Liver (tissue), 9 donors: ENCODE results near the gene DDX24. TPM values are rescaled to one million over a fixed set of nuclear protein-coding genes. Genes with fewer than 3 reads are reported as not detected.

Experiments
- DNase-seq: peaks from one replicate; pipeline ENCODE4 v3.0.0-alpha.2; 2017; ENCODE audit warnings: low spot score
- H3K27ac ChIP-seq, 2 donors: one replicate each; pipeline ENCODE4 v1.7.0; 2013; ENCODE audit warnings: inconsistent platforms in 2 of 2, low read length in 2 of 2, control low read depth in 1 of 2, low read depth in 1 of 2, mild to moderate bottlenecking in 1 of 2
- H3K27me3 ChIP-seq, 4 donors: one replicate each; pipeline versions ENCODE4 v1.6.1 to v1.7.0; 2013; ENCODE audit warnings: low read length in 3 of 4, inconsistent platforms in 1 of 4, mild to moderate bottlenecking in 1 of 4, moderate library complexity in 1 of 4; ENCODE audit not compliant: control insufficient read depth in 4 of 4, insufficient read depth in 4 of 4
- H3K36me3 ChIP-seq, 4 donors: one replicate each; pipeline versions ENCODE4 v1.6.1 to v1.7.0; 2013; ENCODE audit warnings: low read length in 3 of 4, mild to moderate bottlenecking in 3 of 4, low read depth in 1 of 4, moderate library complexity in 1 of 4; ENCODE audit not compliant: control insufficient read depth in 4 of 4, insufficient read depth in 3 of 4
- H3K4me1 ChIP-seq, 4 donors: one replicate each; pipeline versions ENCODE4 v1.6.1 to v1.7.0; 2013; ENCODE audit warnings: low read length in 3 of 4, mild to moderate bottlenecking in 3 of 4, moderate library complexity in 1 of 4; ENCODE audit not compliant: control insufficient read depth in 4 of 4, insufficient read depth in 4 of 4
- H3K4me3 ChIP-seq, 3 donors: one replicate each; pipeline versions ENCODE4 v1.6.1 to v1.7.0; 2013; ENCODE audit warnings: low read length in 3 of 3, control low read depth in 1 of 3, low read depth in 1 of 3, mild to moderate bottlenecking in 1 of 3
- H3K9ac ChIP-seq, 2 donors: one replicate each; pipeline ENCODE4 v1.7.0; 2013; ENCODE audit warnings: low read length in 2 of 2, mild to moderate bottlenecking in 2 of 2, moderate library complexity in 2 of 2, control low read depth in 1 of 2, low read depth in 1 of 2
- H3K9me3 ChIP-seq, 4 donors: one replicate each; pipeline versions ENCODE4 v1.6.1 to v1.7.0; 2013; ENCODE audit warnings: low read length in 3 of 4; ENCODE audit not compliant: control insufficient read depth in 4 of 4
- ATF3 ChIP-seq: IDR thresholded peaks from 2 replicates; pipeline ENCODE4 v1.6.1; 2016; ENCODE audit warnings: antibody characterized with exemption
- CTCF ChIP-seq: fragments of 150-350 bp; IDR thresholded peaks from 2 replicates; pipeline ENCODE4 v1.5.1; 2017; ENCODE audit warnings: improper control_type of control experiment, low read depth, low read length; ENCODE audit not compliant: missing input control
- EGR1 ChIP-seq, 2 donors: IDR thresholded peaks; 2 replicates each; pipeline ENCODE4 v1.6.1; 2016 to 2018; ENCODE audit warnings: antibody characterized with exemption in 2 of 2, low read depth in 2 of 2
- FOXA1 ChIP-seq: IDR thresholded peaks from 2 replicates; pipeline ENCODE4 v1.6.1; 2016; ENCODE audit warnings: antibody characterized with exemption
- FOXA2 ChIP-seq: IDR thresholded peaks from 2 replicates; pipeline ENCODE4 v1.6.1; 2016; ENCODE audit warnings: antibody characterized with exemption
- GABPA ChIP-seq, 2 donors: IDR thresholded peaks in 1 of 2; conservative IDR thresholded peaks in 1 of 2; 2 replicates each; pipeline ENCODE4 v1.6.1; 2016; ENCODE audit warnings: antibody characterized with exemption in 2 of 2, mild to moderate bottlenecking in 1 of 2, moderate library complexity in 1 of 2
- HNF4A ChIP-seq, 2 donors: conservative IDR thresholded peaks; 2 replicates each; pipeline ENCODE4 v1.6.1; 2016; ENCODE audit warnings: antibody characterized with exemption in 2 of 2, mild to moderate bottlenecking in 2 of 2
- HNF4G ChIP-seq: IDR thresholded peaks from 2 replicates; pipeline ENCODE4 v1.6.1; 2016; ENCODE audit warnings: antibody characterized with exemption
- JUND ChIP-seq, 2 donors: IDR thresholded peaks; 2 replicates each; pipeline ENCODE4 v1.6.1; 2016; ENCODE audit warnings: antibody characterized with exemption in 2 of 2
- MAX ChIP-seq: IDR thresholded peaks from 2 replicates; pipeline ENCODE4 v1.6.1; 2016; ENCODE audit warnings: antibody characterized with exemption
- NR2F2 ChIP-seq: IDR thresholded peaks from 2 replicates; pipeline ENCODE4 v1.6.1; 2016; ENCODE audit warnings: antibody characterized with exemption
- RAD21 ChIP-seq, 2 donors: IDR thresholded peaks; 2 replicates each; pipeline ENCODE4 v1.6.1; 2016; ENCODE audit warnings: antibody characterized with exemption in 2 of 2, mild to moderate bottlenecking in 2 of 2
- REST ChIP-seq: IDR thresholded peaks from 2 replicates; pipeline ENCODE4 v1.6.1; 2016; ENCODE audit warnings: antibody characterized with exemption, mild to moderate bottlenecking
- RXRA ChIP-seq, 2 donors: IDR thresholded peaks; 2 replicates each; pipeline ENCODE4 v1.6.1; 2017 to 2018; ENCODE audit warnings: antibody characterized with exemption in 2 of 2, mild to moderate bottlenecking in 1 of 2
- SP1 ChIP-seq: IDR thresholded peaks from 2 replicates; pipeline ENCODE4 v1.6.1; 2018; ENCODE audit warnings: antibody characterized with exemption, mild to moderate bottlenecking
- TAF1 ChIP-seq: conservative IDR thresholded peaks from 2 replicates; pipeline ENCODE4 v1.6.1; 2016; ENCODE audit warnings: antibody characterized with exemption, mild to moderate bottlenecking
- YY1 ChIP-seq: IDR thresholded peaks from 2 replicates; pipeline ENCODE4 v1.6.1; 2016; ENCODE audit warnings: antibody characterized with exemption, mild to moderate bottlenecking
- ZBTB33 ChIP-seq: IDR thresholded peaks from 2 replicates; pipeline ENCODE4 v1.6.1; 2016; ENCODE audit warnings: antibody characterized with exemption
- WGBS: extraction: QIAGEN DNeasy Blood & Tissue Kit; methylation state at CpG from one replicate; pipeline ENCODE4 v1.1.7; 2013; 5-methylcytosine and 5-hydroxymethylcytosine counted together
- polyA plus RNA-seq, 2 donors: library from polyadenylated mRNA; stranded (reverse) in 1 of 2; unstranded in 1 of 2; fragments of 200-250 nt in 1 of 2; fragments of >200 nt in 1 of 2; fragmentation: Nextera tagmentation in 1 of 2; extraction: Ambion mirVana in 1 of 2; gene quantifications; one replicate each; pipeline versions ENCODE4 v1.2.1 to v1.2.3, GENCODE V29; 2013 to 2015
- total RNA-seq, 2 donors: library from RNA; depleted of rRNA; stranded (reverse); fragments of >200 nt; gene quantifications; one replicate each; pipeline ENCODE4 v1.2.3, GENCODE V29; 2014
- donor health status: healthy.
- donor health status: healthy.
- donor health status: healthy.
- donor health status: healthy.
- donor health status: healthy.

DDX24 gene
- total and polyA plus RNA-seq, 4 donors, result 33.8 to 59.7 (median 47.8) TPM

GRCh38 chr14:94058674-94059138 lies 22.3 kb downstream of the DDX24 start:
- H3K9ac ChIP-seq, result no peak overlapping the region
- H3K36me3 ChIP-seq, result peaks cover 9 to 50% (median 36%) of the 10 kb centered on the region in 4 donors
- H3K9me3 ChIP-seq, result no peaks in the 10 kb centered on the region
- 32% methylated on average over 5 of the region's 5 CpGs for whole genome bisulfite sequencing
- TF ChIP-seq ATF3 (no peak), SP1 (peak; percentile 79), REST (peak; percentile 81), YY1 (peak; percentile 54), JUND (IDR thresholded peaks at IDR 0.05) (peak in 1 of 2 donors; percentile 39), RAD21 (IDR thresholded peaks at IDR 0.05) (peak in 1 of 2 donors; percentile 38), MAX (peak; percentile 46), FOXA1 (peak; percentile 65), FOXA2 (peak; percentile 94), RXRA (IDR thresholded peaks at IDR 0.05) (peak; percentile 71 to 87), CTCF (no peak), NR2F2 (no peak), TAF1 (no peak), ZBTB33 (no peak), GABPA (IDR thresholded peaks at IDR 0.05 in 1 of 2, conservative IDR thresholded peaks at IDR 0.05 in 1 of 2) (peak in 1 of 2 donors; percentile 56), HNF4G (no peak), HNF4A (conservative IDR thresholded peaks at IDR 0.05) (peak; percentile 61 to 85), EGR1 (IDR thresholded peaks at IDR 0.05; ENCODE audit: low read depth in 2 of 2) (no peak)
- H3K4me1 ChIP-seq, result peaks cover 18 to 42% (median 37%) of the 10 kb centered on the region in 4 donors
- H3K4me3 ChIP-seq, result no peak overlapping the region
- no peak for DNase-seq
- no peaks in the 10 kb centered on the region for H3K27me3 ChIP-seq
- H3K27ac ChIP-seq, result peak overlapping the region; percentile 61 to 68
